ENCODE data around the gene XRCC2.

The XRCC2 gene

GRCh38 chr7:152615031-152615741 lies 60.8 kb downstream of the XRCC2 start:
- CTCF ChIA-PET, result no interaction called here
- Mint-ChIP-seq H3K36me3 (no peaks in the 10 kb centered on the region), H3K4me3 (no peak overlapping the region), H3K4me1 (no peaks in the 10 kb centered on the region), H3K27ac (no peak overlapping the region), H3K27me3 (peaks cover 8% of the 10 kb centered on the region), H3K9me3 (peaks cover 4% of the 10 kb centered on the region)
- DNase-seq, result no peak

GRCh38 chr7:152608656-152609055 lies 67.3 kb downstream of the XRCC2 start:
- no peak overlapping the region for H3K27ac Mint-ChIP-seq
- CTCF ChIA-PET, result no interaction called here
- no peak for DNase-seq
- no peaks in the 10 kb centered on the region for H3K4me1 Mint-ChIP-seq
- H3K36me3 Mint-ChIP-seq, result no peaks in the 10 kb centered on the region
- H3K27me3 Mint-ChIP-seq, result peaks cover 5% of the 10 kb centered on the region
- no peak overlapping the region for H3K4me3 Mint-ChIP-seq
- H3K9me3 Mint-ChIP-seq, result peaks cover 4% of the 10 kb centered on the region

DNA sequence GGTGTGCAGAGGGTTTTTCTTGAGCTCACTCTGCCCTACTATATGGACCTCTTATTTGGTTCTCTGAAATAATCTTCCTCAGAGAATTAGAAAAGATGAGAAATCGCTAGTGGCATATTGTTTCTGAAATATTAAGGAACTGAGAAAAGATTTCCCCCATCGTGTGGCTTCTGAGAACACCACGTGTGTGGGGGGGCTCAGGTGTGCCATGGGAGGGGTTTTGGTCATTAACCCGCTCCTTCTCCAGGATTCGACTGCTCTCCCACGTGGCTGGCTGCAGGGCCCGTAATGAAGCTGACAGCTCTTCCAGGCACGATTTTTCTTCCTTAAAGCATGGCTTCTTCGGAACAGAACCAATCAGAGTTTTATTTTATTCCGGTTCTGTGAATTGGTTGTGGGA lies 67.7 kb downstream of the XRCC2 start:
- Mint-ChIP-seq H3K4me1 (no peaks in the 10 kb centered on the region), H3K36me3 (no peaks in the 10 kb centered on the region), H3K4me3 (no peak overlapping the region), H3K9me3 (peaks cover 4% of the 10 kb centered on the region), H3K27me3 (peaks cover 5% of the 10 kb centered on the region), H3K27ac (no peak overlapping the region)
- DNase-seq, result no peak
- CTCF ChIA-PET, result no interaction called here

DNA sequence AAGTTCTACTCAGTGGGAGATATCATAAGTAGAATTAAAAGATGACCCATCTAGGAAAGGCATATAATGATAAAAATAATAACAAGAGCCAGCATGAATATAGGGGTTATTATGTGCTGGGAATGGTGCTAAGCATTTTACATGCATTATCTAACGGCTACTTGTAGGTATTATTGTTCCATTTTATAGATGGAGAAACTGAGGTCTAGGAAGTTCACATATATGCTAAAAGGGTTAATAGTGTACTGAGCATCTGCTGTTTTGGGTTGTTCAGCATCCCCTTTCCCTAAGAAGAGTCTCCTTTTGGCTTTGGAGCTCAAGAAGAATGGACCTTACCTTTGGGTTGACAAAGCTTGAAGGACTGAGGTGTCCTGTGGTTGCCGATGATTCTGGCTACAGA lies 68.9 kb downstream of the XRCC2 start:
- Mint-ChIP-seq H3K27me3 (peaks cover 5% of the 10 kb centered on the region), H3K4me1 (no peaks in the 10 kb centered on the region), H3K27ac (no peak overlapping the region), H3K9me3 (no peaks in the 10 kb centered on the region), H3K4me3 (no peak overlapping the region), H3K36me3 (no peaks in the 10 kb centered on the region)
- no peak for DNase-seq
- CTCF ChIA-PET, result no interaction called here

DNA sequence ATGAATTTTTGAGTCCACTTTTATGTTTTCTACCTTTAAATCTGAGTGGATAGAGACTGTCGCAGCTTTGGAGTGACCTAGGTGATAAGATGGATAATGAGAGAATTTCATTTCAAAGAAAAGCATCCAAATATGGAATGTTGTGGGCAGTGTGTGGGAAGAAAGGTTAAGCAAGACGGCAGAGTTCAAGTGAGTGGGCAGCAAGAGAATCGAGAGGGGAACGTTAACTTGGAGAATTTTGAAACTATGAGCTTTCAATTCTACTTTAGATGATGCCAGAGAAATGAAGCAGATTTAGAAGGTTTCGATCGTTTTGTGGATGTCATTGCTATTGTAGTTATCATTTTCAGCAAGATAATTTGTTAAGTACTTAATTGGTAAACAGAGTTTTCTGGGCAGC lies 73.0 kb downstream of the XRCC2 start:
- no peak for DNase-seq
- Mint-ChIP-seq H3K36me3 (no peaks in the 10 kb centered on the region), H3K9me3 (no peaks in the 10 kb centered on the region), H3K27ac (no peak overlapping the region), H3K27me3 (peaks cover 5% of the 10 kb centered on the region), H3K4me3 (no peak overlapping the region), H3K4me1 (no peaks in the 10 kb centered on the region)
- CTCF ChIA-PET, result no interaction called here

DNA sequence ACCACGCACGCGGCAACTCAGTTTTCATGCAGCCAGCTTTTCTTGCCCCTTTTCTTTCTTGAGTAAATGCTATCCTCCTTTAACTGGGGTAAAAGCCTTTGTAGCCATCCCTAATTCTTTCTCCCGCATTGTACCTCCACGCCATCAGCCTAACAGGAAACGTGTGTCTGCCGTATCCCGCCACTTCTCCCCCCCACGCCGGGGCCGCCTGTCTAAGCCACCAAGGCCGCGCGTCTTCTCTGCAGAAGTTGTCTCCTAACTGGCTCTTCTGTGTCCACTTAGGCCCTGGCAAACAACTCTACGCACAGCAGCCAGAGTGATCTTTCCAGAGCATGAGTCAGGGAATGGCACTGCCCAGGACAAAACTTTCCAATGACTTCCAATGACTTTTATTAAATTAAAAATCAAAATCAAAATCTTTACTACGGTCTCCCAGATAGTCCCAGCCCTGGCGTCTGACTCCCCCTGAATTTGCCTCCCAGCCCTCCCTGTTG lies 74.6 kb downstream of the XRCC2 start:
- CTCF ChIA-PET, result no interaction called here
- Mint-ChIP-seq H3K4me1 (no peaks in the 10 kb centered on the region), H3K36me3 (no peaks in the 10 kb centered on the region), H3K4me3 (no peak overlapping the region), H3K27ac (no peak overlapping the region), H3K9me3 (no peaks in the 10 kb centered on the region), H3K27me3 (no peaks in the 10 kb centered on the region)
- no peak for DNase-seq

GRCh38 chr7:152600266-152600665 lies 75.7 kb downstream of the XRCC2 start:
- no peak overlapping the region for H3K4me3 Mint-ChIP-seq
- no peaks in the 10 kb centered on the region for H3K36me3 Mint-ChIP-seq
- no peak overlapping the region for H3K27ac Mint-ChIP-seq
- H3K4me1 Mint-ChIP-seq, result no peaks in the 10 kb centered on the region
- H3K9me3 Mint-ChIP-seq, result no peaks in the 10 kb centered on the region
- CTCF ChIA-PET, result no interaction called here
- no peak for DNase-seq
- H3K27me3 Mint-ChIP-seq, result no peaks in the 10 kb centered on the region

DNA sequence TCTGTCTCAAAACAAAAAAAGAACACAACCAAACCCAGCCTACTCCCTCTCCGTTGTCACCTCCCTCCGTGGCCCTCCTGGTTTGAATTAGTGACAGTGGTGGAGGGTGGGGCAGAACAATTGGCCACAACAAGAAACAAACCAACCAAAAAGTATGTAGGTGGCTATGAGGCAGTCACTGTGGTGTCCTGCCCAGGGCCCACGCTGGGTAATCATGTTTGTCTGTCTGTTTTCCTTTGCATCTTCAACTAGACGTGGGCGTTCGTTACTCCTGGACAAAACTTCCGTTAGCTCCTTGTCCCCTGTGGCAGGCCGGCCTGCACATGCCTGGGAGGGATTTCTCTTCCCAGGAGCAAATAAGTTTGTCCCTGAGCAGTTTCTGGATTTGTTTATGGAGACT lies 78.4 kb downstream of the XRCC2 start:
- Mint-ChIP-seq H3K4me1 (no peaks in the 10 kb centered on the region), H3K36me3 (no peaks in the 10 kb centered on the region), H3K27ac (no peak overlapping the region), H3K9me3 (no peaks in the 10 kb centered on the region), H3K4me3 (no peak overlapping the region), H3K27me3 (no peaks in the 10 kb centered on the region)
- CTCF ChIA-PET, result no interaction called here
- no peak for DNase-seq

DNA sequence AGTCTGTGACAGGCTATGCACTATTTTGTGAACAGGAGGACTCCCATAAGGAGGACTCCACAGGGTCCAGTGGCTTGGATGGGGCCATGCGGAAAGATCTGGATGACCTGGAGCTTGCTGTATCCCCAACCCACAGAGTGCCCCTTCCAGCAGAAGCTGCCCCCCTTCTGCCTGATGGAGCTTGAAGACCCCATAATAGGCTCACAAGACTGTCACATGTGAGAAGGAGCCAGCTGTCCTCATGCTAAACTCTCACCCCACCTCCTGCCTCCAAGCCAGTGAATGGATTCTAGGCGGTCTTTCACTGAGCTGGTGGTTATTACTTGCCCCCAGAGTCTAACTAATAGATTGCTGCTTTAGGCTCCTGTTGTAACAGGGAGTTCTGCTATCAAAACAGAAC lies 79.1 kb downstream of the XRCC2 start:
- Mint-ChIP-seq H3K27ac (no peak overlapping the region), H3K36me3 (no peaks in the 10 kb centered on the region), H3K4me1 (no peaks in the 10 kb centered on the region), H3K27me3 (no peaks in the 10 kb centered on the region), H3K9me3 (no peaks in the 10 kb centered on the region), H3K4me3 (no peak overlapping the region)
- DNase-seq, result no peak
- CTCF ChIA-PET, result no interaction called here

Data from activated naive CD4-positive, alpha-beta T cell treated with anti-CD3 and anti-CD28 coated beads, Interleukin-2, amount 10 ng/mL, durations not matched to agents 7 days and 5 days (primary cell).